PC-3 (cell line): ENCODE measurements around the gene BLCAP.

Experiments
- CTCF ChIP-seq: fragments of 300-600 bp; sonication (generic); conservative IDR thresholded peaks from 2 replicates; pipeline ENCODE4 v1.5.1; 2017; ENCODE audit warnings: antibody characterized with exemption, low read depth, mild to moderate bottlenecking, low read length
- EZH2 ChIP-seq: fragments of 300-600 bp; sonication (generic); IDR thresholded peaks from one replicate; pipeline ENCODE4 v1.6.1; 2017; ENCODE audit warnings: antibody characterized with exemption, mild to moderate bottlenecking, low read length; ENCODE audit not compliant: unreplicated experiment
- EZH2phosphoT487 ChIP-seq: fragments of 300-600 bp; sonication (generic); IDR thresholded peaks from 2 replicates; pipeline ENCODE4 v1.6.1; 2018; ENCODE audit warnings: mild to moderate bottlenecking, antibody characterized with exemption, low read length, borderline replicate concordance

- TF ChIP-seq EZH2phosphoT487 (no peak), CTCF (no peak), EZH2 (no peak)
Measured at GRCh38 chr20:37484331-37484730, 43.3 kb downstream of the BLCAP start.
